ENCODE results near the gene CDADC1.

Gene CDADC1

DNA sequence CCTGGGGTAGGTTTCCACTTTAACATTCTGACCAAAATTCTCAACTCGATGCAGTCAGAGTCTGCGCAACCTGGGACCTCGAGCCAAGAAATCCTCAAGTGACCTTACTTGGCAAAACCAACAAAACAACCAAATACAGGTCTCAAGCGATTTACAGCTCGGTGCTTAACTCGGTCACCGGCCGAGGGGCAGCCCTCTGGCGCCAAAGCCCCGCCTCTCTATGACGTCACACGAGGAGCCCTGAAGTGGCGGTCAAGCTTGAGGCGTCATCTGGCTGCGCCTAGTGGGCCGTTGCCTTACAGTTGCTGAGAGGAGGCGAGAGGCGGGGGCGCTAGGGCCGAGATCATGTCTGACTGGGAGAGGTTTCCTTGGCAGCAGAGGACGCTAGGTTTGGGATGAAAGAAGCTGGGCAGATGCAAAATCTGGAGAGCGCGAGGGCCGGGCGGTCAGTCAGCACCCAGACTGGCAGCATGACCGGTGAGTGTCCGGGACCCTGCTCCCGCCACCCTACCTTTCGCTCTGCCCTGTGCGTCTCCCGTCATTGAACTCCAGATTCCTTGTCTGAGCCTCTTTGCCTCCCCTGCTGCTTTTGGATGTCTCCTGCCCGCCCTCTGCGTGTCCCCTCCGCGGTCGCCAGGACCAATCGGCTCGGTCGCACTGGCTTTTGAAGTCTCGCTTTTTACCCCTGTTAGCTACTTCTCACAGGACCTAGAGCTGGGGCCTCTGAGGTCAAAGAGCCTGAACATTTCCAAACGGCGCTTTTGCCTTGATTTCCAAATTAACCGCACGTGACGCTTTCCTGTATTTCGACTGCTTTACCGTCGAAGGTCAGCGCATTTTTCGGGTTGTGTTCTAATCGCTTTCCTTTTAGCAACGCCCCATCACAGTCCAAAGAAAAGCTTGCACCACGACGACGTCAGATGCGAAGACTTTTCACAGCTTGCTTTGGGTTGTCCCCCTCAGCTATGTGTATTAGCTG is at the start of gene CDADC1:
Gene CDADC1 (plus strand): TSS at position 283 of the 979 bp plus-strand sequence. CDS start 113 bp downstream, at position 396.
- TF ChIP-seq, protein P1, sequence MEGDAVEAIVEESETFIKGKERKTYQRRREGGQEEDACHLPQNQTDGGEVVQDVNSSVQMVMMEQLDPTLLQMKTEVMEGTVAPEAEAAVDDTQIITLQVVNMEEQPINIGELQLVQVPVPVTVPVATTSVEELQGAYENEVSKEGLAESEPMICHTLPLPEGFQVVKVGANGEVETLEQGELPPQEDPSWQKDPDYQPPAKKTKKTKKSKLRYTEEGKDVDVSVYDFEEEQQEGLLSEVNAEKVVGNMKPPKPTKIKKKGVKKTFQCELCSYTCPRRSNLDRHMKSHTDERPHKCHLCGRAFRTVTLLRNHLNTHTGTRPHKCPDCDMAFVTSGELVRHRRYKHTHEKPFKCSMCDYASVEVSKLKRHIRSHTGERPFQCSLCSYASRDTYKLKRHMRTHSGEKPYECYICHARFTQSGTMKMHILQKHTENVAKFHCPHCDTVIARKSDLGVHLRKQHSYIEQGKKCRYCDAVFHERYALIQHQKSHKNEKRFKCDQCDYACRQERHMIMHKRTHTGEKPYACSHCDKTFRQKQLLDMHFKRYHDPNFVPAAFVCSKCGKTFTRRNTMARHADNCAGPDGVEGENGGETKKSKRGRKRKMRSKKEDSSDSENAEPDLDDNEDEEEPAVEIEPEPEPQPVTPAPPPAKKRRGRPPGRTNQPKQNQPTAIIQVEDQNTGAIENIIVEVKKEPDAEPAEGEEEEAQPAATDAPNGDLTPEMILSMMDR (IDR thresholded peaks at IDR 0.05), result no peak
- TF ChIP-seq ZFX (IDR thresholded peaks at IDR 0.05; ENCODE audit: borderline replicate concordance), result no peak
- H3K27ac ChIP-seq, result peak within 1 kb of the TSS; percentile 70

DNA sequence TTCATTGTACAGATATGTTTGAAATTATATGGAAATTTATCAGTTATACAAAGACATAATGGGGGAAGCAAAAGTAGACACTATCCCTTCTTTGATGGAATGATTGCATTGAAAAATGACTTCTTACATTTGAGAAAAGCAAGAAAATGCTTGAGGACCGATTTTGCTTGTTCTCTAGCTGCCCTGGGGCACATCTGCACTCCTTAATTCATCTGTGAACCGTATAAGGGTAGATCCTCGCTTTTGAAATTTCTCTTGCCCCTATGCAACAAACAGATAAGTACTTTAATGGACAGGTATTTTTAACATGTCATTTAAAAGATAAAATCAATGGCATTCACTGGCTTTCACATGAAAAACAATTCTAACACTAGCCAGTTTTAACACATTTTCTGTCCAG is 41.1 kb upstream of the CDADC1 start:
- H3K27ac ChIP-seq, result no peak overlapping the region
- no peak for TF ChIP-seq ZFX (IDR thresholded peaks at IDR 0.05; ENCODE audit: borderline replicate concordance)
- TF ChIP-seq, protein P1 (IDR thresholded peaks at IDR 0.05), result no peak

DNA sequence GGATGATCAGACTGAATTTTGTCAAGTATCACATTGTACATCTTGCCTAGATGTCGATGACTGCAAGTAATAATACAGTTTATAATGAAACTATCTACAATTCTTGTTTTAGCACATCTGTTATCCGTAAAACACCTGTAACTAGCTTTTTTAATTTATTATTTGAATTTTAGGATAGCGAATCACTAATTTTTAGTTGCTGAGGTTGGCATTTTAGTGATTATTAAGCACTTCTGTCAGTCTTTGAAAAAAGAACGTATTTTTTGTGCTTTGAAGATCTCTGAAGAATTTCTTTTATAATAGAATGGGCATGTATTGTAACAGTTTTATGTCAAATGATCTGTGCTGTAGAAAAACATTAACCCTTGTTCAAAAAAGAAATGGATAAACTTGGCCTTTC is 39.1 kb upstream of the CDADC1 start:
- TF ChIP-seq ZFX (IDR thresholded peaks at IDR 0.05; ENCODE audit: borderline replicate concordance), result no peak
- TF ChIP-seq, protein P1 (IDR thresholded peaks at IDR 0.05), result no peak
- H3K27ac ChIP-seq, result no peak overlapping the region

DNA sequence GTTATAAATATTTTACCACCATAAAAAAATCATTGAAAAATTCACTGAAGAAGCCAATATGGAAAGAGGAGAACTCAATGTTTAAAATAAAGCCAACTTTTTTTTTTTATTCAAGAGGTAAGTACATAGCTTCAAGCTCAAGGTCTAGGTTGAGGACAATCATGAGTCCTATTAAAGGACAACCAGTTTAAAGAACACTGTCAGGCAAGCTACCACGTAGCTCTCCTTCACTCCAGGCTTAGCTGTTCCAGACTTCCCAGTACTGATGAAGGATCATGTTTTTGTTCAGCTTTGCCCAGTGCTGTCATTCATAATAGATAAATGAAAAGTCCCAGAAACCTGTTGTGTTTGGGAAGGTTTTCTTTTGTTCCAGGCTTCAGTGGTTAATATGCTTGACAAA is 37.6 kb upstream of the CDADC1 start:
- TF ChIP-seq, protein P1 (IDR thresholded peaks at IDR 0.05), result no peak
- no peak for TF ChIP-seq ZFX (IDR thresholded peaks at IDR 0.05; ENCODE audit: borderline replicate concordance)
- H3K27ac ChIP-seq, result no peak overlapping the region

DNA sequence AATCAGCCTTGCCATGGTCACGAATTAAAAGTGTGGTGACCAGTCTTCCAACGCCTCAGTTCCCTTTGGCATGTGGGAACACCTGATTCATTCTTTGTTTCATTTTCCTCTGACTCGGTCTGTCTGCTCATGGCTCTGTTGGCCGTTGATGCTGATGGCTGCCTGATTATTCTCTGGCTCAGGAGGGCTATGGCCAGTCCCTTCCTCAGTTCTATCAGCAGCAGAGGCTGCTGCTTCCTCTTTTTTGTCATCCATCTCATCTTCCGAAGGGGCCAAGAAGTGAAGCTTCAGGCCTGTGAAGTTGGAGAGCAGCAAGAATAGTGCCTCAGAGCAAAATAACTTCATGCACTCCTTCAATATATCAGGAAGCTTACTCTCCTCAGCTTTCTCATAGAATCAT is 37.1 kb upstream of the CDADC1 start:
- H3K27ac ChIP-seq, result no peak overlapping the region
- no peak for TF ChIP-seq ZFX (IDR thresholded peaks at IDR 0.05; ENCODE audit: borderline replicate concordance)
- TF ChIP-seq, protein P1 (IDR thresholded peaks at IDR 0.05), result no peak

DNA sequence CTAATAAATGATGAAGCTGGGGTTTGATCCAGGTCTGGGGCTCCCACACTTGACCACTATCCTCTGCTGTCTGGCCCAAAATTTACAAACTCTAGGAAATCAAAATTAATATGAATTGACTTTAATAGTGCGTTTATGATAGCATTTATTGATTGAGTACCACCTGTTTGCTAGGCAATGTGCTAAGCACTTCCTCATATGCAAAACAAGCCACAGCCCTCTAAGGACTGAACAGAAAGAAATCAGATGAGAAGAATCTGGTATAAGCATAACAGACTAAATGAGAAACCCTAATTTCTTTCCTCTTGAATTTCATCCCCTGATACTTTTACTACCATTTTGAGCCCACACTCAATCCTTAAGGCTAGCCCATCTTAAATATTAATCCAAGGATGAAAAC is 34.2 kb upstream of the CDADC1 start:
- TF ChIP-seq ZFX (IDR thresholded peaks at IDR 0.05; ENCODE audit: borderline replicate concordance), result no peak
- TF ChIP-seq, protein P1 (IDR thresholded peaks at IDR 0.05), result no peak

More for the DNA sequence above, 34.2 kb upstream of the CDADC1 start:
- H3K27ac ChIP-seq, result no peak overlapping the region
